ENCODE measurements around the gene ZNF205. TPM values are rescaled to one million over a fixed set of nuclear protein-coding genes. Genes with fewer than 3 reads are reported as not detected.
A peak's percentile ranks its signal among the peaks of the same experiment; 100 is the strongest.

ZNF205 gene
- total RNA-seq, 1 experiment from 2014 or later = 17.4 TPM

DNA sequence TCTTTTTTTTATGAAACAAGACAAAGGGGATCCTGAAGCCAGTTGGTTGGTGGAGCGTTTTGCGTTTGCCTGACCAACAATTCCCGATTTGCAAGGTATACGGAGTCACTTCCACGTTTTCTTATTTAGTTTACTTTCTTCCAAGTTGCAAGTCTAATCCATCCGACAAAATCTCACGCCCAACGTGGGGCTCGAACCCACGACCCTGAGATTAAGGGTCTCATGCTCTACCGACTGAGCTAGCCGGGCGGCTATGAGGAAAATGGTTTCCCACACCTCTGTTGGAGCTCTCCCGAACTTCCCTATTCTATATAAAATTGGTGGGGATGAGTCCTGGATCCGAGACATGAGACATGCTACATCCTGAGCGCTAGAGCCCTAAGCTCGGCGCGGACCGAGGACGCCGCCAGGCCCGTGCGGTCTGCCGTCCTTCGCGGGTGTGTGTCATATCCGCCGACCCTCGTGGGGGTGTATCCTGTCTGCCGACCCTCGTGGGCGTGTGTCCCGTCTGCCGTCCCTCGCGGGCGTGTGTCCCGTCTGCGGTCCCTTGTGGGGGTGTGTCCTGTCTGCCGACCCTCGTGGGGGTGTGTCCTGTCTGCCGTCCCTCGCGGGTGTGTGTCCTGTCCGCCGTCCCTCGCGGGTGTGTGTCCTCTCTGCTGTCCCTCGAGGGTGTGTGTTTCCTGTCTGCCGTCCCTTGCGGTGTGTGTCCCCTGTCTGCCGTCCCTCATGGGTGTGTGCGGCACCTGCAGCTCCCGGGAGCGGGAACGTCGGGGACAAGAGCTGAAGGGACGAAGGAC, 45.0 kb downstream of the ZNF205 start:
- Histone ChIP-seq H3K4me1 (replicated peaks; ENCODE audit: insufficient read depth) (no peaks in the 10 kb centered on the region), H3K27me3 (ENCODE audit: insufficient read depth, low read depth) (no peaks in the 10 kb centered on the region), H2AFZ (peak overlapping the region; percentile 86), H3K4me2 (peak overlapping the region; percentile 88), H3K4me3 (peak overlapping the region; percentile 71), H3K27ac (peak overlapping the region; percentile 98), H3K9me3 (ENCODE audit: insufficient read depth, low read depth) (no peaks in the 10 kb centered on the region), H3K9me2 (ENCODE audit: insufficient read depth) (no peaks in the 10 kb centered on the region), H4K20me1 (ENCODE audit: insufficient read depth) (no peaks in the 10 kb centered on the region), H3F3A (ENCODE audit: insufficient read depth, low read depth) (peaks cover 68% of the 10 kb centered on the region), H3K79me2 (ENCODE audit: low read depth) (no peaks in the 10 kb centered on the region), H3K36me3 (ENCODE audit: low read depth) (no peaks in the 10 kb centered on the region)
- POLR2A ChIA-PET (ENCODE audit: unreplicated experiment) = interaction anchor here (0.7 kb wide), 2 partner anchors 18 to 486 kb away, joined by 3 to 7 read pairs; no protein-coding TSS in a partner anchor
- TF ChIP-seq, protein P1, sequence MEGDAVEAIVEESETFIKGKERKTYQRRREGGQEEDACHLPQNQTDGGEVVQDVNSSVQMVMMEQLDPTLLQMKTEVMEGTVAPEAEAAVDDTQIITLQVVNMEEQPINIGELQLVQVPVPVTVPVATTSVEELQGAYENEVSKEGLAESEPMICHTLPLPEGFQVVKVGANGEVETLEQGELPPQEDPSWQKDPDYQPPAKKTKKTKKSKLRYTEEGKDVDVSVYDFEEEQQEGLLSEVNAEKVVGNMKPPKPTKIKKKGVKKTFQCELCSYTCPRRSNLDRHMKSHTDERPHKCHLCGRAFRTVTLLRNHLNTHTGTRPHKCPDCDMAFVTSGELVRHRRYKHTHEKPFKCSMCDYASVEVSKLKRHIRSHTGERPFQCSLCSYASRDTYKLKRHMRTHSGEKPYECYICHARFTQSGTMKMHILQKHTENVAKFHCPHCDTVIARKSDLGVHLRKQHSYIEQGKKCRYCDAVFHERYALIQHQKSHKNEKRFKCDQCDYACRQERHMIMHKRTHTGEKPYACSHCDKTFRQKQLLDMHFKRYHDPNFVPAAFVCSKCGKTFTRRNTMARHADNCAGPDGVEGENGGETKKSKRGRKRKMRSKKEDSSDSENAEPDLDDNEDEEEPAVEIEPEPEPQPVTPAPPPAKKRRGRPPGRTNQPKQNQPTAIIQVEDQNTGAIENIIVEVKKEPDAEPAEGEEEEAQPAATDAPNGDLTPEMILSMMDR (conservative IDR thresholded peaks at IDR 0.05) = no peak
- no peak for TF ChIP-seq EZH2 (IDR thresholded peaks at IDR 0.05; ENCODE audit: low read depth)
- no TSS peak for BruUV-seq (replicated peaks)
- intact Hi-C loops (cut with micrococcal nuclease; ENCODE audit: unreplicated experiment) = loop anchor here (1.0 to 10.0 kb wide), 3 partner anchors 7 to 487 kb away; partner anchors contain the start of gene ZNF263
- peak; percentile 80 to 84 for DNase-seq
- CTCF ChIA-PET = no interaction called here

DNA sequence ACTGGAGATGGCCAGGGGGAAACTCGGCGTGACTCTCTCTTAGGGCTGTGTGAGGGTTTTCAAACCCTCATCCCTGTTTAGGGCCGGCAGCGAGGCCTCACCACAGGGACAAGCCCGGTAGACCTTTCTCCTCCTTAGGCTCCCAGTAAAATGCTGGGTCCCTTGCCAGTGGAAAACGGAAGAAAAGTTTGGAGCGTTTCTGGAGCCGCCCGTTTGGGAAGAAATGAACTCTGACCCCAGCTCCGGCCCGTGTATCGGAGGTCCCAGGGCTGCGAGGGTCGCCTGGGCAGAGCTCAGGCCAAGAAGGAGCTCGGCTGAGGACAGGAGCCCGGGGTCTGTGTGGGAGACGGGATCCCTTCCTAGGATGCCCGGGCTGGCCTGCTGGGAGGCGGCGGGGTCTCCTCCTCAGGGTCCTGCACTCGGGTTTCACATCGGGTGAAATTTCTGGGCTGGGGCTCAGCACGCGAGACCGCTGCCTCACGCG, 45.7 kb downstream of the ZNF205 start:
- ChIA-PET CTCF (interaction anchor here (0.6 to 1.0 kb wide), 3 partner anchors 16 to 345 kb away, joined by 3 to 12 read pairs (median 4); no protein-coding TSS in a partner anchor), POLR2A (ENCODE audit: unreplicated experiment) (interaction anchor here (0.6 to 1.0 kb wide), 10 partner anchors 19 to 1116 kb away, joined by 3 to 28 read pairs (median 6); partner anchors contain the start of genes HCFC1R1 and ZNF213)
- H3K27me3 ChIP-seq (ENCODE audit: insufficient read depth, low read depth) = no peaks in the 10 kb centered on the region
- H3F3A ChIP-seq (ENCODE audit: insufficient read depth, low read depth) = peaks cover 62% of the 10 kb centered on the region
- no peaks in the 10 kb centered on the region for H4K20me1 ChIP-seq (ENCODE audit: insufficient read depth)
- peak overlapping the region; percentile 98 for H3K27ac ChIP-seq
- peak overlapping the region; percentile 86 for H2AFZ ChIP-seq
- no peak for DNase-seq
- H3K4me3 ChIP-seq = peak overlapping the region; percentile 71
- H3K4me1 ChIP-seq (replicated peaks; ENCODE audit: insufficient read depth) = no peaks in the 10 kb centered on the region
- no peak for TF ChIP-seq EZH2 (IDR thresholded peaks at IDR 0.05; ENCODE audit: low read depth)
- TF ChIP-seq, protein P1 (conservative IDR thresholded peaks at IDR 0.05) = no peak
- H3K9me3 ChIP-seq (ENCODE audit: insufficient read depth, low read depth) = no peaks in the 10 kb centered on the region
- intact Hi-C loops (cut with micrococcal nuclease; ENCODE audit: unreplicated experiment) = loop anchor here (1.0 to 10.0 kb wide), 3 partner anchors 8 to 487 kb away; partner anchors contain the start of gene ZNF263
- H3K79me2 ChIP-seq (ENCODE audit: low read depth) = no peaks in the 10 kb centered on the region
- TSS peak; percentile 58 for BruUV-seq (replicated peaks)
- no peaks in the 10 kb centered on the region for H3K36me3 ChIP-seq (ENCODE audit: low read depth)
- no peaks in the 10 kb centered on the region for H3K9me2 ChIP-seq (ENCODE audit: insufficient read depth)
- peak overlapping the region; percentile 88 for H3K4me2 ChIP-seq

DNA sequence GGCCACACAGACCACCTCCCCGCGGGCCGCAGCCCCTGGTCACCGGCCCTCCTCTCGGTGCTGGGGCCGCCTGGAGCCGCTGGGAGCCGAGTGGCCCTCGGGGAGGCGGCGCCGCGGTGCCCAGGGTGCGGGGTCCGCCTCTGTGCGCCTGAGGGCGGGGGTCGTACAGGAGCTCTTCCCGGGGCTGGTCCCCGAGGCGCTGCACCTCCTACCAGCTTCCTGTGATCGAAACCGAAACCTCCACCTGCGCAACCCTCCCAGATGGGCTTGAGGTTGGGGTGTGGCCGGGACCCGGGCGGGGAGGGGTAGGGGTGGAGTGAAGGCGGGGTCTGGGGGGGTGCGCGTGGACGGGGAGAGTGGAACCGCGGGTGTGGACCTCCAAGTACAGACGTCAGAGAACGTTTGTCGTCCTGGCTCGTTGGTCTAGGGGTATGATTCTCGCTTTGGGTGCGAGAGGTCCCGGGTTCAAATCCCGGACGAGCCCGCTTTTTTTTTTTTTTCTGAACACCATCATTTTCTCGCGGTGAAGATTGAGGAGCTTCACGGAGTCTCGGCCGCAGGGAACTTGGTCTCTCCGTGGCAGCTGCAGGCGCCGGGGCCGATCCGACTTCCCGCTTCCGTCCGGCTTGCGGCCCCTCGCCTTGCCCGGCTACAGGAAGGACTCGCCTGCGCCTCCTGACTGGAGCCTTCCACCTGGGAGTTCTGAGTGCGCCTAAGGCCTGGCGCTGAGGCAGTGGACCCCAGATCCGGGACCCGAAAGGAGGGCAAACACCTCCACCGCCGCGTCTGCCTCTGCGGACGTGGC, 46.3 kb downstream of the ZNF205 start:
- no peaks in the 10 kb centered on the region for H3K36me3 ChIP-seq (ENCODE audit: low read depth)
- no peaks in the 10 kb centered on the region for H3K79me2 ChIP-seq (ENCODE audit: low read depth)
- no peaks in the 10 kb centered on the region for H3K9me2 ChIP-seq (ENCODE audit: insufficient read depth)
- H3K9me3 ChIP-seq (ENCODE audit: insufficient read depth, low read depth) = no peaks in the 10 kb centered on the region
- H4K20me1 ChIP-seq (ENCODE audit: insufficient read depth) = no peaks in the 10 kb centered on the region
- H3K4me2 ChIP-seq = peak overlapping the region; percentile 88
- H3K27me3 ChIP-seq (ENCODE audit: insufficient read depth, low read depth) = no peaks in the 10 kb centered on the region
- no peaks in the 10 kb centered on the region for H3K4me1 ChIP-seq (replicated peaks; ENCODE audit: insufficient read depth)
- ChIA-PET CTCF (interaction anchor here (0.6 to 1.0 kb wide), 6 partner anchors 15 to 490 kb away, joined by 3 to 12 read pairs (median 4); no protein-coding TSS in a partner anchor), POLR2A (ENCODE audit: unreplicated experiment) (interaction anchor here (0.6 to 1.0 kb wide), 10 partner anchors 8 to 1115 kb away, joined by 3 to 28 read pairs (median 8); partner anchors contain the start of genes HCFC1R1 and ZNF213)
- peak; percentile 82 to 95 for DNase-seq
- intact Hi-C loops (cut with micrococcal nuclease; ENCODE audit: unreplicated experiment) = loop anchor here (1.0 to 10.0 kb wide), 3 partner anchors 8 to 486 kb away; partner anchors contain the start of gene ZNF263
- no TSS peak for BruUV-seq (replicated peaks)
- TF ChIP-seq, protein P1 (conservative IDR thresholded peaks at IDR 0.05) = no peak
- no peak for TF ChIP-seq EZH2 (IDR thresholded peaks at IDR 0.05; ENCODE audit: low read depth)
- peak overlapping the region; percentile 71 for H3K4me3 ChIP-seq
- H3F3A ChIP-seq (ENCODE audit: insufficient read depth, low read depth) = peaks cover 60% of the 10 kb centered on the region
- peak overlapping the region; percentile 98 for H3K27ac ChIP-seq
- H2AFZ ChIP-seq = peak overlapping the region; percentile 87
